CD8-positive, alpha-beta memory T cell (primary cell): ENCODE data around the gene TTC12. TPM values are rescaled to one million over a fixed set of nuclear protein-coding genes. Genes with fewer than 3 reads are reported as not detected.

ENCODE experiments used
- CTCF ChIA-PET: fragments of 350-600 bp; sonication (Branson Sonifier 250); formaldehyde crosslinking; loops from one replicate; lab custom pipeline; 2021; ENCODE audit warnings: antibody characterized with exemption; lab: Charles Lee
- POLR2A ChIA-PET: fragments of 350-600 bp; sonication (Branson Sonifier 250); formaldehyde crosslinking; loops from one replicate; lab custom pipeline; 2021; ENCODE audit warnings: antibody characterized with exemption; lab: Charles Lee
- DNase-seq, 5 donors: peaks; one replicate each; pipeline versions ENCODE4 v3.0.0 to v3.0.0-alpha.2; 2020 to 2022; ENCODE audit warnings: mixed read lengths in 1 of 5
- H3K27ac ChIP-seq: one replicate; pipeline ENCODE4 v1.7.0; 2013; ENCODE audit warnings: low read depth, mild to moderate bottlenecking, low read length, moderate library complexity
- H3K27me3 ChIP-seq: 2 replicates; pipeline ENCODE4 v1.7.0; 2013; ENCODE audit warnings: low read length, mild to moderate bottlenecking; ENCODE audit not compliant: insufficient read depth, poor library complexity, severe bottlenecking
- H3K36me3 ChIP-seq: 2 replicates; pipeline ENCODE4 v1.7.0; 2013; ENCODE audit warnings: mild to moderate bottlenecking, low read length, moderate library complexity; ENCODE audit not compliant: insufficient read depth
- H3K4me1 ChIP-seq: 2 replicates; pipeline ENCODE4 v1.7.0; 2013; ENCODE audit warnings: mild to moderate bottlenecking, low read length, moderate library complexity; ENCODE audit not compliant: insufficient read depth
- H3K4me3 ChIP-seq: 2 replicates; pipeline ENCODE4 v1.7.0; 2013; ENCODE audit warnings: mild to moderate bottlenecking, low read length
- H3K9me3 ChIP-seq: 2 replicates; pipeline ENCODE4 v1.7.0; 2013; ENCODE audit warnings: mild to moderate bottlenecking, low read length
- H3K27ac Mint-ChIP-seq, 8 donors: one replicate each; pipeline ENCODE4 v1.8.0; 2020 to 2021; ENCODE audit warnings: mixed read lengths in 8 of 8, mild to moderate bottlenecking in 6 of 8, inconsistent platforms in 3 of 8, moderate library complexity in 3 of 8
- H3K27me3 Mint-ChIP-seq, 2 donors: one replicate each; pipeline ENCODE4 v1.8.0; 2020 to 2021; ENCODE audit warnings: mixed read lengths in 2 of 2, mild to moderate bottlenecking in 1 of 2, moderate library complexity in 1 of 2
- H3K36me3 Mint-ChIP-seq, 3 donors: one replicate each; pipeline ENCODE4 v1.8.0; 2020 to 2021; ENCODE audit warnings: mixed read lengths in 3 of 3, inconsistent platforms in 1 of 3, mild to moderate bottlenecking in 1 of 3
- H3K4me1 Mint-ChIP-seq, 3 donors: one replicate each; pipeline ENCODE4 v1.8.0; 2020 to 2021; ENCODE audit warnings: mixed read lengths in 3 of 3, inconsistent platforms in 1 of 3, mild to moderate bottlenecking in 1 of 3
- H3K4me3 Mint-ChIP-seq, 7 donors: one replicate each; pipeline ENCODE4 v1.8.0; 2020 to 2021; ENCODE audit warnings: mixed read lengths in 7 of 7, mild to moderate bottlenecking in 6 of 7, moderate library complexity in 4 of 7, inconsistent platforms in 2 of 7
- H3K9me3 Mint-ChIP-seq, 5 donors: one replicate each; pipeline ENCODE4 v1.8.0; 2020 to 2022; ENCODE audit warnings: mixed read lengths in 5 of 5, mild to moderate bottlenecking in 3 of 5, moderate library complexity in 2 of 5, inconsistent platforms in 1 of 5
- polyA plus RNA-seq: library from polyadenylated mRNA; unstranded; fragments of 300-500 nt; fragmentation: Illumina TruSeq; gene quantifications from one replicate; pipeline ENCODE4 v1.2.3, GENCODE V29; 2021
- total RNA-seq, 2 experiments: library from RNA; stranded (reverse); gene quantifications; one replicate each; pipeline ENCODE4 v1.2.3, GENCODE V29; 2021

Gene TTC12
- total and polyA plus RNA-seq, 3 experiments from 2014 or later, result 7.2 to 21.9 (median 20.3) TPM

GRCh38 chr11:113384551-113384950 lies 70.2 kb downstream of the TTC12 start:
- H3K9me3 ChIP-seq, result no peaks in the 10 kb centered on the region
- H3K4me1 ChIP-seq, result no peaks in the 10 kb centered on the region
- H3K9me3 Mint-ChIP-seq, result no peaks in the 10 kb centered on the region
- no peak overlapping the region for H3K4me3 Mint-ChIP-seq
- H3K36me3 Mint-ChIP-seq, result peaks cover 8 to 32% (median 9%) of the 10 kb centered on the region in 3 donors
- no peak for DNase-seq
- POLR2A ChIA-PET, result no interaction called here
- no peak overlapping the region for H3K4me3 ChIP-seq
- H3K36me3 ChIP-seq, result no peaks in the 10 kb centered on the region
- H3K27me3 Mint-ChIP-seq, result no peaks in the 10 kb centered on the region
- H3K27me3 ChIP-seq, result no peaks in the 10 kb centered on the region
- no peak overlapping the region for H3K27ac ChIP-seq
- H3K4me1 Mint-ChIP-seq, result no peaks in the 10 kb centered on the region
- no peak overlapping the region for H3K27ac Mint-ChIP-seq
- CTCF ChIA-PET, result interaction anchor here (1.4 kb wide), 1 partner anchor 12 kb away, joined by 3 read pairs; no protein-coding TSS in a partner anchor

GRCh38 chr11:113385749-113386148 lies 71.4 kb downstream of the TTC12 start:
- ChIA-PET POLR2A (no interaction called here), CTCF (no interaction called here)
- H3K9me3 Mint-ChIP-seq, result no peaks in the 10 kb centered on the region
- Histone ChIP-seq H3K27me3 (no peaks in the 10 kb centered on the region), H3K36me3 (no peaks in the 10 kb centered on the region), H3K4me1 (no peaks in the 10 kb centered on the region), H3K4me3 (no peak overlapping the region), H3K27ac (no peak overlapping the region), H3K9me3 (no peaks in the 10 kb centered on the region)
- no peak for DNase-seq
- no peak overlapping the region for H3K4me3 Mint-ChIP-seq
- no peaks in the 10 kb centered on the region for H3K27me3 Mint-ChIP-seq
- H3K27ac Mint-ChIP-seq, result no peak overlapping the region
- H3K36me3 Mint-ChIP-seq, result peaks cover 0 to 22% (median 0%) of the 10 kb centered on the region in 3 donors
- H3K4me1 Mint-ChIP-seq, result no peaks in the 10 kb centered on the region

DNA sequence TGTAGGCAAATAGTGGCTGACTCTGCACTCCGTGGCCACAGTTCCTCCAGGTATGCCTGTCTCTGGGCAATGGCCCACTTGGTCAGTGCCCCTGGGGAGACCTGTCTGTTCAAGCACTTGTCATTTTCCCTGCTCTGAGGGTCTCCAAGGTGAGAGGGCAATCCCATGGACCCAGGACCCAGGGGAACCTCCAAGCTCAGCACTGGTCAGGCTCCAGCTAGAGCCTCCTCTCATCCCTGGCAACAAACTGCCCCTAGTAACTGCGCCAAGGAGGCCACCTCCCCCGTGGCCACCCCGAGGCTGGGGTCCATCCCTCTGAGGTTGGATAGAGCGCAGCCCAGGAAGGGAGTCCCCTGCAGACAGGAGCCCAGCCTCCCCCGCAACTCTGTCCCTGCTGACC lies 72.5 kb downstream of the TTC12 start:
- H3K4me1 ChIP-seq, result no peaks in the 10 kb centered on the region
- H3K4me3 ChIP-seq, result no peak overlapping the region
- no peaks in the 10 kb centered on the region for H3K9me3 Mint-ChIP-seq
- no peak overlapping the region for H3K27ac ChIP-seq
- no peaks in the 10 kb centered on the region for H3K4me1 Mint-ChIP-seq
- H3K27me3 ChIP-seq, result no peaks in the 10 kb centered on the region
- H3K36me3 ChIP-seq, result no peaks in the 10 kb centered on the region
- CTCF ChIA-PET, result no interaction called here
- no peaks in the 10 kb centered on the region for H3K9me3 ChIP-seq
- POLR2A ChIA-PET, result no interaction called here
- H3K36me3 Mint-ChIP-seq, result peaks cover 0 to 19% (median 0%) of the 10 kb centered on the region in 3 donors
- DNase-seq, result no peak
- H3K27ac Mint-ChIP-seq, result peak overlapping the region in 1 of 8 donors; percentile 34
- H3K4me3 Mint-ChIP-seq, result no peak overlapping the region
- no peaks in the 10 kb centered on the region for H3K27me3 Mint-ChIP-seq

GRCh38 chr11:113387605-113388211 lies 73.3 kb downstream of the TTC12 start, which contains the start of gene ANKK1:
TSS of gene ANKK1 (plus strand) at chr11:113387779. CDS start at chr11:113387885, 106 bp downstream.
- no peak within 1 kb of the TSS for H3K4me3 Mint-ChIP-seq
- Histone ChIP-seq H3K27ac (no peak within 1 kb of the TSS), H3K4me3 (no peak within 1 kb of the TSS), H3K36me3 (no peaks in the 10 kb centered on the region), H3K9me3 (no peaks in the 10 kb centered on the region), H3K27me3 (no peaks in the 10 kb centered on the region), H3K4me1 (no peaks in the 10 kb centered on the region)
- ChIA-PET CTCF (no interaction called here), POLR2A (no interaction called here)
- no peaks in the 10 kb centered on the region for H3K27me3 Mint-ChIP-seq
- no peak for DNase-seq
- no peaks in the 10 kb centered on the region for H3K9me3 Mint-ChIP-seq
- peak within 1 kb of the TSS in 1 of 8 donors; percentile 34 for H3K27ac Mint-ChIP-seq
- H3K4me1 Mint-ChIP-seq, result no peaks in the 10 kb centered on the region
- peaks cover 0 to 16% (median 0%) of the 10 kb centered on the region in 3 donors for H3K36me3 Mint-ChIP-seq

DNA sequence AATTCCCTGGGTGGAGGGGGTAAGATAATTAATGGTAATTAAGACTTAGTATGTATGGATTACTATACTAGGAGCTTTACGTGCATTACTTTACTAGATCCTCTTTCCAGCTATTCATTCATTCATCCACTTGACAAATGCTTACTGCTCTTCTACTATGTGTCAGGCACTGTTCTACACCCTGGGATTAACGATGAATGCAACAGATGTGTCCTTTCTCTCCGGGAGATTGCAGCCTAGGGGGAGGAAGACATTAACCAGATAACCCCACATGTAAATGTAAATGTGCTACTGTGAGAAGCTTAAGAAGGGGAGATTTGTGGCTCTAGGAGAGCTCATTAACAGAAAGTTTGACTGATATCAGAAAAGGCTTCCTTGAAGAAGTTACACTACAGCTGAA lies 74.9 kb downstream of the TTC12 start:
- POLR2A ChIA-PET, result no interaction called here
- no peaks in the 10 kb centered on the region for H3K9me3 Mint-ChIP-seq
- H3K36me3 ChIP-seq, result no peaks in the 10 kb centered on the region
- H3K27ac ChIP-seq, result no peak overlapping the region
- peaks cover 0 to 8% (median 0%) of the 10 kb centered on the region in 3 donors for H3K36me3 Mint-ChIP-seq
- CTCF ChIA-PET, result no interaction called here
- no peaks in the 10 kb centered on the region for H3K4me1 Mint-ChIP-seq
- H3K27me3 ChIP-seq, result no peaks in the 10 kb centered on the region
- no peaks in the 10 kb centered on the region for H3K4me1 ChIP-seq
- H3K9me3 ChIP-seq, result no peaks in the 10 kb centered on the region
- no peaks in the 10 kb centered on the region for H3K27me3 Mint-ChIP-seq
- no peak overlapping the region for H3K4me3 ChIP-seq
- no peak for DNase-seq
- no peak overlapping the region for H3K4me3 Mint-ChIP-seq
- H3K27ac Mint-ChIP-seq, result no peak overlapping the region

GRCh38 chr11:113392236-113392921 lies 78.0 kb downstream of the TTC12 start:
- H3K4me3 ChIP-seq, result no peak overlapping the region
- Mint-ChIP-seq H3K4me3 (peak overlapping the region in 1 of 7 donors; percentile 42), H3K27me3 (no peaks in the 10 kb centered on the region), H3K4me1 (no peaks in the 10 kb centered on the region), H3K9me3 (no peaks in the 10 kb centered on the region), H3K36me3 (peaks cover 0 to 6% (median 0%) of the 10 kb centered on the region in 3 donors), H3K27ac (no peak overlapping the region)
- no peak for DNase-seq
- H3K27ac ChIP-seq, result no peak overlapping the region
- CTCF ChIA-PET, result no interaction called here
- H3K4me1 ChIP-seq, result no peaks in the 10 kb centered on the region
- H3K9me3 ChIP-seq, result no peaks in the 10 kb centered on the region
- no peaks in the 10 kb centered on the region for H3K36me3 ChIP-seq
- no peaks in the 10 kb centered on the region for H3K27me3 ChIP-seq
- POLR2A ChIA-PET, result no interaction called here

GRCh38 chr11:113393501-113393985 lies 79.2 kb downstream of the TTC12 start:
- Histone ChIP-seq H3K27me3 (no peaks in the 10 kb centered on the region), H3K9me3 (no peaks in the 10 kb centered on the region), H3K4me1 (no peaks in the 10 kb centered on the region), H3K4me3 (no peak overlapping the region), H3K27ac (no peak overlapping the region), H3K36me3 (no peaks in the 10 kb centered on the region)
- H3K36me3 Mint-ChIP-seq, result peaks cover 0 to 6% (median 0%) of the 10 kb centered on the region in 3 donors
- ChIA-PET POLR2A (no interaction called here), CTCF (no interaction called here)
- no peak for DNase-seq
- H3K4me3 Mint-ChIP-seq, result no peak overlapping the region
- H3K27me3 Mint-ChIP-seq, result no peaks in the 10 kb centered on the region
- no peak overlapping the region for H3K27ac Mint-ChIP-seq
- no peaks in the 10 kb centered on the region for H3K4me1 Mint-ChIP-seq
- H3K9me3 Mint-ChIP-seq, result no peaks in the 10 kb centered on the region

- Mint-ChIP-seq H3K4me1 (no peaks in the 10 kb centered on the region), H3K9me3 (no peaks in the 10 kb centered on the region), H3K4me3 (no peak overlapping the region), H3K27ac (no peak overlapping the region), H3K27me3 (no peaks in the 10 kb centered on the region), H3K36me3 (peaks cover 0 to 8% (median 0%) of the 10 kb centered on the region in 3 donors)
- ChIA-PET POLR2A (no interaction called here), CTCF (no interaction called here)
- no peaks in the 10 kb centered on the region for H3K27me3 ChIP-seq
- H3K4me3 ChIP-seq, result no peak overlapping the region
- H3K4me1 ChIP-seq, result no peaks in the 10 kb centered on the region
- no peak for DNase-seq
- H3K36me3 ChIP-seq, result no peaks in the 10 kb centered on the region
- no peaks in the 10 kb centered on the region for H3K9me3 ChIP-seq
- H3K27ac ChIP-seq, result no peak overlapping the region
These were observed 80.5 kb downstream of the TTC12 start for GRCh38 chr11:113394919-113395318.
